Esophagus muscularis mucosa (tissue), 4 donors: ENCODE data around the gene GPR132.

Experiments
- CTCF ChIP-seq, 3 experiments: fragments of 200-600 bp in 2 of 3; fragments of 450-650 bp in 1 of 3; sonication (generic) in 2 of 3; IDR thresholded peaks; one replicate each; pipeline ENCODE4 v1.5.1; 2017 to 2019; ENCODE audit warnings: antibody characterized with exemption in 3 of 3, mild to moderate bottlenecking in 2 of 3, moderate library complexity in 1 of 3
- EP300 ChIP-seq: sonication (generic); formaldehyde crosslinking; IDR thresholded peaks from one replicate; pipeline ENCODE4 v1.6.1; 2017; ENCODE audit warnings: antibody characterized with exemption
- POLR2A ChIP-seq: fragments of 450-650 bp; IDR thresholded peaks from one replicate; pipeline ENCODE4 v1.6.1; 2017; ENCODE audit warnings: antibody characterized with exemption, moderate library complexity, mild to moderate bottlenecking, low read depth
- POLR2AphosphoS5 ChIP-seq, 2 donors: sonication (generic); formaldehyde crosslinking; IDR thresholded peaks; one replicate each; pipeline ENCODE4 v1.6.1; 2017; ENCODE audit warnings: antibody characterized with exemption in 2 of 2

- TF ChIP-seq POLR2A (no peak), CTCF (IDR thresholded peaks at IDR 0.05) (no peak), POLR2AphosphoS5 (IDR thresholded peaks at IDR 0.05) (no peak), EP300 (no peak)
Measured at GRCh38 chr14:105005929-105006830, 59.0 kb downstream of the GPR132 start.
